HEK293T (cell line): ENCODE data around the gene MTERF2.

ENCODE experiments used
- ARNT ChIP-seq: fragments of 450-650 bp; IDR thresholded peaks from 2 replicates; pipeline ENCODE4 v1.6.1; 2017; ENCODE audit warnings: mild to moderate bottlenecking
- BHLHE40 ChIP-seq: fragments of 450-650 bp; IDR thresholded peaks from 2 replicates; pipeline ENCODE4 v1.6.1; 2016; ENCODE audit warnings: mild to moderate bottlenecking, moderate library complexity, borderline replicate concordance
- ELF4 ChIP-seq: fragments of 450-650 bp; IDR thresholded peaks from 2 replicates; pipeline ENCODE4 v1.6.1; 2017; ENCODE audit warnings: antibody characterized with exemption
- FOXK2 ChIP-seq: fragments of 450-650 bp; IDR thresholded peaks from 2 replicates; pipeline ENCODE4 v1.6.1; 2016; ENCODE audit warnings: mild to moderate bottlenecking
- FOXM1 ChIP-seq: fragments of 450-650 bp; IDR thresholded peaks from 2 replicates; pipeline ENCODE4 v1.6.1; 2017; ENCODE audit warnings: mild to moderate bottlenecking, borderline replicate concordance
- HDGF ChIP-seq: fragments of 450-650 bp; IDR thresholded peaks from 2 replicates; pipeline ENCODE4 v1.6.1; 2017; ENCODE audit warnings: antibody characterized with exemption, borderline replicate concordance
- L3MBTL2 ChIP-seq: fragments of 450-650 bp; conservative IDR thresholded peaks from 2 replicates; pipeline ENCODE4 v1.6.1; 2016; ENCODE audit warnings: mild to moderate bottlenecking
- LEF1 ChIP-seq: fragments of 450-650 bp; IDR thresholded peaks from 2 replicates; pipeline ENCODE4 v1.6.1; 2017; ENCODE audit warnings: mild to moderate bottlenecking, borderline replicate concordance
- NFRKB ChIP-seq: fragments of 450-650 bp; IDR thresholded peaks from 2 replicates; pipeline ENCODE4 v1.6.1; 2016; ENCODE audit warnings: mild to moderate bottlenecking, moderate library complexity
- SP1 ChIP-seq: fragments of 450-650 bp; IDR thresholded peaks from 2 replicates; pipeline ENCODE4 v1.6.1; 2017
- SUZ12 ChIP-seq: fragments of 450-650 bp; IDR thresholded peaks from 2 replicates; pipeline ENCODE4 v1.6.1; 2016; ENCODE audit warnings: mild to moderate bottlenecking
- TARDBP ChIP-seq: fragments of 450-650 bp; IDR thresholded peaks from 2 replicates; pipeline ENCODE4 v1.6.1; 2016
- ZNF384 ChIP-seq: fragments of 450-650 bp; IDR thresholded peaks from 2 replicates; pipeline ENCODE4 v1.6.1; 2016

GRCh38 chr12:106934277-106934676 lies 52.7 kb downstream of the MTERF2 start:
- TF ChIP-seq NFRKB, result no peak
- no peak for TF ChIP-seq SUZ12
- no peak for TF ChIP-seq L3MBTL2
- no peak for TF ChIP-seq HDGF
- TF ChIP-seq ZNF384, result no peak
- TF ChIP-seq BHLHE40, result no peak
- TF ChIP-seq ELF4, result no peak
- TF ChIP-seq FOXK2, result no peak
- no peak for TF ChIP-seq ARNT
- no peak for TF ChIP-seq FOXM1
- no peak for TF ChIP-seq LEF1
- no peak for TF ChIP-seq TARDBP
- TF ChIP-seq SP1, result no peak
